HG02678 (cell line): ENCODE results near the gene SLC46A2.

ENCODE experiments used
- ATAC-seq: cut with Tn5 transposase; IDR thresholded peaks from one replicate; pipeline ENCODE4 v1.9.1; 2021; ENCODE audit warnings: mild to moderate bottlenecking, moderate library complexity; ENCODE audit not compliant: unreplicated experiment

Gene SLC46A2, protein sequence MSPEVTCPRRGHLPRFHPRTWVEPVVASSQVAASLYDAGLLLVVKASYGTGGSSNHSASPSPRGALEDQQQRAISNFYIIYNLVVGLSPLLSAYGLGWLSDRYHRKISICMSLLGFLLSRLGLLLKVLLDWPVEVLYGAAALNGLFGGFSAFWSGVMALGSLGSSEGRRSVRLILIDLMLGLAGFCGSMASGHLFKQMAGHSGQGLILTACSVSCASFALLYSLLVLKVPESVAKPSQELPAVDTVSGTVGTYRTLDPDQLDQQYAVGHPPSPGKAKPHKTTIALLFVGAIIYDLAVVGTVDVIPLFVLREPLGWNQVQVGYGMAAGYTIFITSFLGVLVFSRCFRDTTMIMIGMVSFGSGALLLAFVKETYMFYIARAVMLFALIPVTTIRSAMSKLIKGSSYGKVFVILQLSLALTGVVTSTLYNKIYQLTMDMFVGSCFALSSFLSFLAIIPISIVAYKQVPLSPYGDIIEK

DNA sequence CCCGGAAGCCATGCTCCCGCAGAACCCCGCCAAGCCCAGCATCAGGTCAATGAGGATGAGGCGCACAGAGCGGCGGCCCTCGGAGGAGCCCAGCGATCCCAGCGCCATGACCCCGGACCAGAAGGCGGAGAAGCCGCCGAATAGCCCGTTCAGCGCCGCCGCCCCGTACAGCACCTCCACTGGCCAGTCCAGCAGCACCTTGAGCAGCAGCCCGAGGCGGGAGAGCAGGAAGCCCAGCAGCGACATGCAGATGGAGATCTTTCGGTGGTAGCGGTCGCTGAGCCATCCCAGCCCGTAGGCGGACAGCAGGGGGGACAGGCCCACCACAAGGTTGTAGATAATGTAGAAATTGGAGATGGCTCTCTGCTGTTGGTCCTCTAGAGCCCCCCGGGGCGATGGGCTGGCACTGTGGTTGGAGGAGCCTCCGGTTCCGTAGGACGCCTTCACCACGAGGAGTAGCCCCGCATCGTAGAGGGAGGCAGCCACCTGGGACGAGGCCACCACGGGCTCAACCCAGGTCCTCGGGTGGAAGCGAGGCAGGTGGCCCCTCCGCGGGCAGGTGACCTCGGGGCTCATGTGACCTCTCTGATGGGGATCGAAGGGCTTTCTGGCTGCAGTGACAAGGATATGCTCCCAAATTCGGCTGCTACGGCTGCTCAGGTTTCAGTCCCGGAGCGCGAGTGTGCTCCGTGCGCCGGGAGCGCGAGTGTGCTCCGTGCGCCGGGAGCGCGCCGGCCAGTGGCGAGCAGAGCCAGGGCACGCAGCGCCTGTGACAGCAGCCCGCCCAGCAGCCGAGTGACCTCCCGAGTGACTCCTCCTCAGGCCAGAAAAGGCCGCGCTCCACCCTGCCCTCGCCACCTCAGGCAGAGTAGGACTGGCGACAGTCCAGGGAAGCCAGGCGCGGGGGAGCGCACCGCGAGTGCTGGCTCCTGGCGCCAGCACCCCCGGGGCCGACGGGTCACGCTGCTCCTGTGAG is at the start of gene SLC46A2:
Gene SLC46A2 (minus strand): TSS at position 771 of the 976 bp plus-strand sequence. CDS start 195 bp downstream, at position 576.
- ATAC-seq, result no peak

DNA sequence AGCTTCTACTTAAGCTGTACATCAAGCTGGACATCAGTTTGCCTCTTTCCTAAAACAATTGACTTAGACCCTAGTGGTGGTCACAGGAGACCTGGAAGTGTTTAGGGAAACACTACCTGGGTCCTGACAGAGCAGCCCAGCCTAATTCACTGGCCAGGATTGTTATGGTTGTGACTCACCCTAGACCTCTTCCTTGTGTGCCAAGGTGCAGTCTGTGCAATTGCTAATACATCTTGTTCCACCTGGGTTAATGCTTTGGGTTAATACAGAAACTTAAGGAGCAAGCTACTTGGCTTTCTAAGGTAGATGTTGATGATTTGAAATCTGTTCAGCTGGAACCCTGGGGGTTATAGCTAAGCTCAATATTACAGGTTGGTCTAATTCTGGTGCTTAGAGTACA is 48.7 kb upstream of the SLC46A2 start:
- no peak for ATAC-seq

DNA sequence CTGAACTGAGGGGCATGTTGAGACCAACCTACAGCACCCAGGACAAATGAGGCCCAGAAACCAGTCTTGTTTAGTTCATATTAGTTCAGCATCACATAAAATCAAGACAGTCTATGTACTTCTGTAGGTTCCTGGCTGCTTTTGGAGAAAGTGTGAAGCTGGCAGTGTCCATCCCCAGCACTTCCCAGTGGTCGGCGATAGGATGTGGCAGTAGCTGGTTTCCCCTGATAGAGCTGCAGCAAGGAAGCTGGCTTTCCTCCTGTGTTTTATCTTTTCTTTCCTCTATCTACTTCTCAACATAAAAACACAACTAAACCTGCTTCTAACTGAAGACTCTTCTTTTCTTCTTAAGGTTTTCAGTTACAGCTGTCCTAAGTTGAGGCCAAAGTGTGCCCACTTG is 43.0 kb upstream of the SLC46A2 start:
- ATAC-seq, result no peak

DNA sequence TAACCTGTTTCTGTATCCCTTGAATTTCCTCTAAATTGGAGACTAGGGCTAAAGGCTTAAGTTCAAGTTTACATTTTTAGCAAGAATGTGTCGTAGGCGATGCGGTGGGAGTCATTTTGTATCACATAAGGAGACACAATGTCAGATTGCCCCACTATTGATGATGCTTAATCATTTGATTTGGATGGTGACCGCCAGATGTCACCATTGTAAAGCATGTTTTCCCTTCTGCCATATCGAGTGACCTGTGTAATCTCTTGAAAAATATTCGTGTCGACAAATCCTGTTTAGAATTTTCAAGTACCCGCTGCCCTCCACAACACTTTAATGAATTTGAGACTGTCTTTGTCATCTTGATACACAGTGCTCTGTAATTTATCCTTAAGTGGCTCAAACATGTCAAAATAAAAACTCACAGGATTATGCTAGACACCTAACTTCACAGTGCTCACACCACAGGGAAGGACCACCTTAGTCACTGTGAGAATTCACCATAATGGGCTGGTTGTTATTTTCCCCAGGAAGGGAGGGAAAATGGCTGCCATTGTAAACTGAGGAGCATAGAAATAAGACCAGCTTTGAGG is 34.5 kb upstream of the SLC46A2 start:
- ATAC-seq, result no peak

DNA sequence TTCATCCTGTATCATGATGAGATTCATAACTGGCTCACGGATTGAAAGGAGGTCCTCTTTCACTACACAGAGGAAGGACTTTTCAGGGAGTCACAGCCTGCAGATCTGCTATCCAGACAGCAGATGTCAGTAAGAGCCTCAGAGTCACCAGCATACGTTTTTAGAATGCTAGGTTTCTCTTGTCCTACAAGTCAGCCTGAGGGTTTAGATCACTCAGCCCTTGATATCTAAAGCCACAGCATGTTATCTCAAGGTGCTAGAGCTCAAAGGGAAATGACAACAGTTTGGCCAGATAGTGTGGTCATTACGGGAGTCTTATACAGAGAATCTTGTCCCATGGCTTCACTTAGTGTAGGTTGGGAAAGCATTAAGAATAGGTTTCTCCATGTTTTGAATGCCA is 30.9 kb upstream of the SLC46A2 start:
- no peak for ATAC-seq

DNA sequence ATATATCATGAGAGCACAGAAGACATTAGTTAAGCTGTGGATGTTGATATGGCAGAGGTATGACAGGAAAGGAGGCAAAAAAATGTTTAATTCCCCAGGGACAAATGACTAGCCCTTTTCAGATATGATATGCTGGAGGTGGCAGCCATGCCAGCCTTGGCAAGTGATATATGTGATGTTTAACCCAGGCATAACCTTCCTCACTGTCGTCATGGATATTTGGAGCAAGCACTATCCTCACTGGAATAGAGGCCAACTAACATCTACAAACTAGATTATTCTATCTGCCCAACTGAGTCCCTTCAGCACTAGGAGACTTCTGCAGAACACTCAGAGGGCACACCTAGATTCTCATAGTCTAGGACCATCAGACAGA is 27.3 kb upstream of the SLC46A2 start:
- ATAC-seq, result no peak

DNA sequence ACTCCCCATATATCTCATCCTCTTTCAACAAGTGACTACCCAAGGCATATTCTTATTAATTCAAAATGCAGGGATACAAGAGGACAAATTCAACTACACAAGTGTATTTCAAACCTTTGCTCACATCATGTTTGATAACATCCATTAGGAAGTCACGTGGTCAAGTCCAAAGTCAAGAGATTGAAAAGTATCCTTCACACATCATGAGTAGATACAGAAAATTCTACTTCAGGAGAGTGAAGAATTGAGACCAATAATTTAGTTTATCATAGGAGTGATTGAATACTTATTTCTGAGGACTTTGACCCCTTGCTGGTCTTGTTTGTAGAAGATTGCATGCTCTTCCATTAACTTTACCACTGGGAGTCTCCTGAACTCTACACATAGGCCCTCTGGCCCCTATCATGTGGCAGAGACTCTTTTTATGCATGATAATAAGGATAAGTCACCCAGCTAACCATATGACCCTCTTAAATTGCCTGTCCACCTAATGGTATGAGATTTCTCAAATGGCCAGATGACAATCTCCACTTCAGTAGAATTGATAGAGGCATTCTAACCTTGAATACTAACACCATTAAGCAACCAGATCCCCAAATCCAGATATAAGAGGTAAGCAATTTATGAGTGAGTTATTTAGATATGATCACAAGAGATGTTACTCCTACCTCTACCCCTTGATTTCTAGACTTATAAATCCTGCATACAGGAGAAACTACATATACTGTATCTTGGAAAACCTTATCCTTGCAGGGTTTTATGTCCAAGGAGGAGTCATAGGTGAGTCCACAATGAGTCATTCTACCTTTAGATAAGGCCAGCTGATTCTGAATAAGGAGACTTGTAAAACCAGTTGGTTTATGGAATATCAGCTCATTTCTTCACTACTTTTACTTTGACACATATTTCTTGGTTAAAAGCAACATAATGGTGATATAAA is 26.6 kb upstream of the SLC46A2 start:
- ATAC-seq, result no peak

DNA sequence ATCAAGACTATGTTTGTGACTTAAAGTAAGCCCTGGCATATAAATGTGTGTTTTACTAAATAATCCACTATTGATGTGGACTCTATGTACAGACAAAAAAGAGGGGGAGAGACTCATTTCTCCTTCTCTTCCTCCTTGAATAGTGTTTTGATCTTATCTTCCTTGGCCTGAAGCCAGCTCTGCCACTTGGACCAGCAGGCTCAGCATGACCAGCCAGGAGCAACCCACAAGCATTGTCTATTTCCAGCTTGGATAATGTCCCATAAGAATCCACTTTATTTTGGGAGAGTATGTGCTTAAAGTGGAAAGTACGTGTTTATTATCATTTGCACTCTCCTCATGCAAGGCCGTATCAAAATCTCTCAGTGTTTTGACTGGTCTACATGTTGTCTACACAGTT is 23.8 kb upstream of the SLC46A2 start:
- ATAC-seq, result no peak

DNA sequence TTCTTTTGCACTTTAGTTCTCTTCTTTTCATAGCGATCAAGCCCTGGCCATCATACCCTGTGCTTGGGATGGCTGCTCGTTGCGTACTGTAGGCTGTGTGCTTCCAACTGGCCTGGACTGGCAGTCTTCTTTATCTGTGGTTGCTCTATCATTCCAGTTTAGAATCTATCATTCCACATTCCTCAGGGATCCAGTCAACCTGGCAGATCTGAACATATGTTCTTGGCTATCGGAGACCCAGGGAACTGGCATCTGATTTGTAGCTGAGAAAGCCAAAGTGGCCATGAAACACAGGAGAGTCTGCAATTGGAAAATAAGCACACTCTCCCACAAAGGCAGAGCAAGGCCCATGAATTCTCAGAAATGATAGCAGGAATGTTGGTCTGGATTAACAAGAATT is 22.6 kb upstream of the SLC46A2 start:
- ATAC-seq, result no peak

DNA sequence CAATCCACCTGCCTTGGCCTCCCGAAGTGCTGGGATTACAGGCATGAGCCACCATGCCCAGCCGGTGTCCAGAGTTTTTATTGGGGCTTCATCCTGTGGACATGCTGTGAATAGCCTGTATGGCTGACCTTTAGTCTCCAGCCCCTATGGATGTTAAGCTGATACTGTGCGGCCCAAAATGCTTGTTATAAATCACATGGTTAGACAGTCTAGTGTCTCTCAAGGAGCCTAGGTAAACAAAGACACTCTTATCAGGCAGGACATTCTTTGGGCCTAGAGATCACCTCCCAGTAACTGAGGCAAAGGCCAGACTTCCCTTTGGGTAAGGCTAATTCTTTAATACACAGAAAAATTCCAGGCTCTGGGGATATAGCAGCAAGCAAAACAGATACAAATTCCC is 22.0 kb upstream of the SLC46A2 start:
- no peak for ATAC-seq

DNA sequence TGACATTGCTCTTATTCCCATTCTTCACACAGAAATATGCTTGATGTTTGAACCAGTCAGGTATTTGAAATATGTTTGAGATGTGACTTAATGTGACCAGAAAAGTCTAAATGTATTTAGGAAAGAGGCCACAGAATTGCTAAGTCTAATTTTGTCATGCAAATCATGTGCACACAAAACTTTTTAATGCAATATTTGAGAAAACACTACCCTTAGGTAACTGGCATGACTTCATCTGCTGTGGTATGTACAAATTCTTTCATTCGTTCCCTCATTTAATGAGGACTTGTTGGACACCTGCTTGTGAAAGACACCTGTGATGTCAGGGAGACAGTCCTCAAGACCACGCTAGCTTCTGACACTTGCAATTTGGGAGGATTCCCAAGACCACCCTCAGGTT is 21.1 kb upstream of the SLC46A2 start:
- ATAC-seq, result no peak

DNA sequence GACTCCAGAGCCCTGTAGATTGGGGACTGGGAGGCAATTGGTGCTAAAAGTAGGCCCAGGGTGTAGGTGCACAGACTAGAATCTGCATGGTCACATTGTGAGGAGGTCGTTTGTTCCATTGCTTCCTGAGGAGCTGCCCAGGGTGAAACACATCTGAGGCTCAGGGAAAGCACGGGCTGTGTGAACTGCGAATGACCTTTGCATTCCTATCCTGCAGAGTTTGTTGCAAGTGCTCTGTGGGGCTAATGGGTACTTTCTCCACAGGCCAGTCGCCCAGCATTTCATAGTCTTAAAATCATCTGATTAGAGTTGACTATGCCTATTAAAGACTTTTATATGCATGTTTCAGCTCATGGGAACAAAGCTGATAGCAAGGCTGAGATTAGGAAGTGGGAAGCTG is 14.4 kb upstream of the SLC46A2 start:
- ATAC-seq, result no peak

DNA sequence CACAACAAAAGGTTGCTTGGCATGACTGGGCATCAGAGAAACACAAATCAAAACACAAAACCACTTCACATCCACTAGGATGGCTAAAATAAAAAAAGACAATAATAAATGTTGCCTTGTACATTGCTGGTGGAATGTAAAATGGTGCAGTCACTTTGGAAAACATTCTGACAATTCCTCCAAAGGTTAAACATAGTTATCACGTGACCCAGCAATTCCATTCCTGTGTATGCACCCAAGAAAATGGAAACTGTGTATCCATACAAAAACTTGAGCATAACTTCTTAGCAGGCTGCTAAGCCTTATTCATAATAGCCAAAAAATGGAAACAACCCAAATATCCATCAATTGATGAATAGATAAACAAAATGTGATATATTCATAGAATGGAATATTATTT is 10.2 kb upstream of the SLC46A2 start:
- no peak for ATAC-seq

DNA sequence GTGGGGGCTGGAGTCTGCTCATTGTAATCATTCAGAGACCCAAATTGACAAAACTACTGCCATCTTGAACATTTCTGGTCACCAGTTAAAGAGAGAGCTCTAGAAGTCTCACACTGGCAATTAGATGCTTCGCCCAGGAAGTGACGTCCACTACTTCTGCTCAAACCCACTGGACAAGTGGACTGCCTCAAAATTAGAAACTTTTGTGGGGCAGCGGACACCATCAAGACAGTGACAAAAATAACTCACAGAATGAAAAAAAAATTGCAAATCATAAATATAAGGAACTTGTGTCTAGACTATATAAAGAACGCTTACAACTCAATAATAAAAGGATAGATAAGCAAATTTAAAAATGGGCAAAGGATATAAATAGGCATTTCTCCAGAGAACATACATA is 9.8 kb upstream of the SLC46A2 start:
- ATAC-seq, result no peak

DNA sequence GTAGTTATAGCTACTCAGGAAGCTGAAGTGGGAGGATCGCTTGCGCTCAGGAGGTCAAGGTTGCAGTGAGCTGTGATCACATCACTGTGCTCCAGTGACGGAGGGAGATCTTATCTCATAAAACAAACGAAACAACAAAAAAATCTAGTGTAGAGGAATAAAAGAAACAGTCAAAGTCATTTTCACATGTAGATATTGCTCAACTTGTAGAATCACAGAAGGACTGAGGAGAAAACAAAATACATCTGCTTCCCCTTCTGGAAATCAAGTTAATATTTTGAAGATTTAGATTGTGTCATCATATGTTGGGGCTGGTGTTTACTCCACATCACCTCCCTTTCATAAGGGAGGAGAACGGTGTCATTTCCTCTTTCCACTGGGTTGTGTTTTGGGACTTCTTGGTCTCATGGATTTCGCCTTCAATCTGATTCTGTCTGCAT is 8.2 kb upstream of the SLC46A2 start:
- no peak for ATAC-seq

DNA sequence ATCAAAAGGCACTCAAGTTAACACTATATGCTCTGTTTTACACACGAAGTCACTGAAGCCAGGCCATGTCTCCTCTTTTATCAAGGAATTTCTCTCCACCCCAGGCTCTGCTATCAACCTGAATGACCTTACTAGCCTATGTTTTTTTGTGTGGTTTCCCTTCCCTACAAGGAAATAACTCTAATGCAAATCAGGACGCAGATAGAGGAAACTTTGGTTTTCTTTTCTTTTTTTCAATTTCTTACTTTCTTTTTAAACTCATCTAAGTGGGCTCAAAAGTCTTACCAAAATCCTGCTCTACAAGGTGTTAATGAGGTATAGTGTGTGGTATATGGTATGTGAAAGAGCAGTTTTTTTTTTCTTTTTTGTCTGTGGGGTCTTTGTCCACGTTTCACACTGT is 5.5 kb upstream of the SLC46A2 start:
- ATAC-seq, result no peak

DNA sequence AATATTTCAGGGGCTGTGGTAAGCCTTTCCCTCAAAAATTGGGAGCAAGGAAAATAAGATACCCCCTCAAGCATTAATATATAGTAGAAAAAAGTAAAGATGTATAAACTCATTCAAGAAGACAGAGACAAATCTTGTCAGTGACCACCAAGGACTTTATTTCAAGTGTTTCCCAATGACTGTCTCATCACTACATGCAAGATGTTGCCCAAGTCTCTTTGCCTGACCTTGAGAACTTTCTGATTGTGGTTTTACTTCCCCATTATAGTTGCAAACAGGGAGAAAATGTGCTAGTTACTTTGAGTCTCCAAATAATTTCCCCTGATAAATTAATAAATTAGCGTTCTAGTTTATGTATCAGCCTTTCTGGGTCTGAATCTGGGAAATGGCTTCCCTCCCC is 4.0 kb upstream of the SLC46A2 start:
- no peak for ATAC-seq

DNA sequence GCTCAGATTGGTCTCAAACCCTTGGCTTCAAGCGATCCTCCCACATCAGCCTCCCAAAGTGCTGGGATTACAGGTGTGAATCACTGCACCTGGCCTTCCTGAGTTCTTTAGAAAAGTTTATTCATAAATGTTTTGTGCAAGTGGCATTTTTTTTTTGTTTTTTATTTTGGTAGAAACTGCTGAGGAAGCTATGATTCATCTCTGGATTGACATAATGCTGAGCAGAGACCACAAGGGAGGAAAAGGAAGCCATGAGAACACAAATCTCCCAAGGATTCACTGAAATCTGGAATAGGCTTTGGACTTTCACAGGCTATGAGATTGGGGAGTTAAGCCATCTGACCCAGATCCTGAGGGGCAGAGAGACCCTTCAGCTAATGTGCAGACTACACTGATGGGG is 3.4 kb upstream of the SLC46A2 start:
- no peak for ATAC-seq

DNA sequence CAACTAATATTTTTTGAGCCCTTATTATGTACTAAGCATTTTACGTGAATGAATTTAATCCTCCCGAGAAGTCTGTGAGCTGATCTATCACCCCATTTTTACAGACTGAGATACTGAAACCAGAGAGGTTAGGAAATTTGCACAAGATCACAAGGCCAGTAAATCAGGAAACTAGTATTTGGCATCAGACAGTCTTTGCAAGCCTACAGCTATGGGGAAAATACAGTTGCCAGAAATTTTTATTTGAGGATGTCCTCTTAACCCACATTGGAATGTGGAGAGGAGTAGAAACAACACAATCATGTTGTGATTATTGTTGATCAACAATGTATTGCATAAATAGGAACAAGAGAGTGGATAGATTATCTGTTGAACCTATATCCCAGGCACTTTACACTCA is 2.3 kb upstream of the SLC46A2 start:
- no peak for ATAC-seq

DNA sequence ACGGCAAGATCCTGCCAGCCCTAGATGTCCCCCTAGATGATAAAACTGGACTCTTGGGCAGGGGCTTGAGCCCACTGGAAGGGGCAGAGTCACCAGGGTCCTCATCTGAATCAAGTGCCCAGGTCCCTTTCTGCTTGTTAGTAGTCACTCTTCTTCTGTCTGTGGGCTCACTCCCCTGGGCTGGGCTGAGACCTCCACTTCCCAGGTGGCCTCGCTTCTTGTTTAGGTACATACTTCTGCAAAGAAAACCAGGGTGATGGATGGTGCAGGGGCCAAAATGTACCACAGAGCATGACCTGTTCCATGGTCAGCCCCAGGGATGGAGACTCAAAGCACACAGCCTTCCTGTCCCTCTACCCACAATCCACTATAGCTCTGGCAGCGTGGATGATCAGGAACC is 845 bp upstream of the SLC46A2 start:
- ATAC-seq, result no peak
